H9 (cell line): ENCODE results near the gene MPC1L. TPM values are rescaled to one million over a fixed set of nuclear protein-coding genes. Genes with fewer than 3 reads are reported as not detected.

Experiments used
- DNase-seq: peaks from one replicate; pipeline ENCODE4 v3.0.0-alpha.2; 2017
- H2AFZ ChIP-seq: one replicate; pipeline ENCODE4 v1.6.1; 2013; ENCODE audit warnings: mild to moderate bottlenecking, low read length, control low read depth, moderate library complexity
- H2AK5ac ChIP-seq: 2 replicates; pipeline ENCODE4 v1.6.1; 2013; ENCODE audit warnings: low read length, control low read depth, mixed read lengths; ENCODE audit not compliant: insufficient read length
- H2BK120ac ChIP-seq: one replicate; pipeline ENCODE4 v1.6.1; 2013; ENCODE audit warnings: low read depth, mild to moderate bottlenecking, low read length, control low read depth, inconsistent platforms; ENCODE audit not compliant: poor library complexity, severe bottlenecking
- H2BK12ac ChIP-seq: 2 replicates; pipeline ENCODE4 v1.6.1; 2013; ENCODE audit warnings: low read length, control low read depth, mixed read lengths, low read depth; ENCODE audit not compliant: insufficient read length
- H2BK15ac ChIP-seq: 2 replicates; pipeline ENCODE4 v1.6.1; 2013; ENCODE audit warnings: low read depth, low read length, control low read depth
- H2BK20ac ChIP-seq: one replicate; pipeline ENCODE4 v1.6.1; 2013; ENCODE audit warnings: low read depth, mild to moderate bottlenecking, low read length, control low read depth, inconsistent platforms; ENCODE audit not compliant: poor library complexity, severe bottlenecking
- H2BK5ac ChIP-seq: 2 replicates; pipeline ENCODE4 v1.6.1; 2013; ENCODE audit warnings: low read length, control low read depth, mixed read lengths; ENCODE audit not compliant: insufficient read length
- H3K14ac ChIP-seq: 2 replicates; pipeline ENCODE4 v1.6.1; 2013; ENCODE audit warnings: low read length, control low read depth; ENCODE audit not compliant: insufficient read depth
- H3K18ac ChIP-seq: 2 replicates; pipeline ENCODE4 v1.6.1; 2013; ENCODE audit warnings: low read depth, mild to moderate bottlenecking, mixed read lengths, low read length, control low read depth; ENCODE audit not compliant: insufficient read length
- H3K23ac ChIP-seq: 2 replicates; pipeline ENCODE4 v1.6.1; 2013; ENCODE audit warnings: low read length, control low read depth, mixed read lengths, low read depth; ENCODE audit not compliant: insufficient read length
- H3K23me2 ChIP-seq: 2 replicates; pipeline ENCODE4 v1.6.1; 2013; ENCODE audit warnings: low read depth, mild to moderate bottlenecking, mixed read lengths, low read length, control low read depth; ENCODE audit not compliant: insufficient read length, poor library complexity, severe bottlenecking
- H3K27ac ChIP-seq: 2 replicates; pipeline ENCODE4 v1.5.1; 2013; ENCODE audit warnings: low read length, control low read depth, mixed read lengths, low read depth; ENCODE audit not compliant: insufficient read length
- H3K27me3 ChIP-seq: 2 replicates; pipeline ENCODE4 v1.6.1; 2013; ENCODE audit warnings: low read length, control low read depth, inconsistent platforms; ENCODE audit not compliant: insufficient read depth
- H3K4ac ChIP-seq: 2 replicates; pipeline ENCODE4 v1.6.1; 2013; ENCODE audit warnings: low read depth, mild to moderate bottlenecking, control low read depth, inconsistent platforms, low read length, moderate library complexity
- H3K4me1 ChIP-seq: 2 replicates; pipeline ENCODE4 v1.6.1; 2013; ENCODE audit warnings: low read length, control low read depth, inconsistent platforms; ENCODE audit not compliant: insufficient read depth
- H3K4me2 ChIP-seq: 2 replicates; pipeline ENCODE4 v1.6.1; 2013; ENCODE audit warnings: low read length, control low read depth, mixed read lengths; ENCODE audit not compliant: insufficient read length, insufficient read depth
- H3K56ac ChIP-seq: 2 replicates; pipeline ENCODE4 v1.6.1; 2013; ENCODE audit warnings: low read depth, mild to moderate bottlenecking, mixed read lengths, low read length, control low read depth; ENCODE audit not compliant: insufficient read length
- H3K79me1 ChIP-seq: 2 replicates; pipeline ENCODE4 v1.6.1; 2013; ENCODE audit warnings: low read depth, mild to moderate bottlenecking, moderate library complexity, low read length, control low read depth, inconsistent platforms; ENCODE audit not compliant: insufficient read depth, poor library complexity, severe bottlenecking
- H3K79me2 ChIP-seq: 2 replicates; pipeline ENCODE4 v1.6.1; 2013; ENCODE audit warnings: low read length, control low read depth, inconsistent platforms; ENCODE audit not compliant: insufficient read depth
- H3K9ac ChIP-seq: 2 replicates; pipeline ENCODE4 v1.6.1; 2013; ENCODE audit warnings: low read length, control low read depth, mixed read lengths; ENCODE audit not compliant: insufficient read length; ENCODE audit errors: extremely low read depth
- H3K9me3 ChIP-seq: one replicate; pipeline ENCODE4 v1.6.1; 2013; ENCODE audit warnings: low read depth, low read length, inconsistent platforms; ENCODE audit not compliant: control insufficient read depth
- H3T11ph ChIP-seq: one replicate; pipeline ENCODE4 v1.6.1; 2013; ENCODE audit warnings: mild to moderate bottlenecking, low read length, control low read depth, inconsistent platforms
- H4K20me1 ChIP-seq: one replicate; pipeline ENCODE4 v1.6.1; 2013; ENCODE audit not compliant: control insufficient read depth, insufficient read length, insufficient read depth
- H4K5ac ChIP-seq: 2 replicates; pipeline ENCODE4 v1.6.1; 2013; ENCODE audit warnings: low read depth, mild to moderate bottlenecking, mixed read lengths, low read length, control low read depth; ENCODE audit not compliant: insufficient read length
- H4K8ac ChIP-seq: replicated peaks from 2 replicates; pipeline ENCODE4 v1.6.1; 2013; ENCODE audit warnings: low read length, control low read depth, mixed read lengths, low read depth; ENCODE audit not compliant: insufficient read length
- H4K91ac ChIP-seq: 2 replicates; pipeline ENCODE4 v1.6.1; 2013; ENCODE audit warnings: low read depth, mild to moderate bottlenecking, moderate library complexity, mixed read lengths, low read length, control low read depth; ENCODE audit not compliant: insufficient read length
- H3K27ac Mint-ChIP-seq, 3 experiments: 2 replicates in 2 of 3; 3 replicates in 1 of 3; pipeline ENCODE4 v1.8.0; 2020 to 2021; ENCODE audit warnings: mixed read lengths in 3 of 3, mild to moderate bottlenecking in 1 of 3, moderate library complexity in 1 of 3
- H3K27me3 Mint-ChIP-seq: 2 replicates; pipeline ENCODE4 v1.8.0; 2021; ENCODE audit warnings: low read depth, mild to moderate bottlenecking, moderate library complexity, mixed read lengths
- H3K36me3 Mint-ChIP-seq, 3 experiments: 2 replicates in 2 of 3; 3 replicates in 1 of 3; pipeline ENCODE4 v1.8.0; 2020 to 2021; ENCODE audit warnings: low read depth in 3 of 3, mixed read lengths in 3 of 3; ENCODE audit not compliant: insufficient read depth in 1 of 3
- H3K4me1 Mint-ChIP-seq, 2 experiments: 2 replicates each; pipeline ENCODE4 v1.8.0; 2020; ENCODE audit warnings: mixed read lengths in 2 of 2
- H3K4me3 Mint-ChIP-seq, 2 experiments: 2 replicates in 1 of 2; 3 replicates in 1 of 2; pipeline ENCODE4 v1.8.0; 2020 to 2021; ENCODE audit warnings: mild to moderate bottlenecking in 2 of 2, mixed read lengths in 2 of 2, moderate library complexity in 1 of 2
- H3K9me3 Mint-ChIP-seq, 2 experiments: 2 replicates in 1 of 2; 3 replicates in 1 of 2; pipeline ENCODE4 v1.8.0; 2020; ENCODE audit warnings: mild to moderate bottlenecking in 2 of 2, mixed read lengths in 2 of 2, moderate library complexity in 1 of 2
- CTCF ChIP-seq: fragments of 200-600 bp; sonication (generic); conservative IDR thresholded peaks from 3 replicates; pipeline ENCODE4 v1.8.0; 2021; ENCODE audit warnings: antibody characterized with exemption, mild to moderate bottlenecking
- WGBS: extraction: QIAGEN DNeasy Blood & Tissue Kit; methylation state at CpG from one replicate; pipeline ENCODE4 v1.1.7; 2013; ENCODE audit warnings: missing lambda C conversion rate, low lambda C conversion rate, mixed read lengths; ENCODE audit not compliant: insufficient read length; ENCODE audit errors: extremely low coverage; 5-methylcytosine and 5-hydroxymethylcytosine counted together
- total RNA-seq: library from RNA; stranded (reverse); gene quantifications from 2 replicates; pipeline ENCODE4 v1.2.1, GENCODE V29; 2021

The MPC1L gene
- total RNA-seq, 1 experiment from 2014 or later: not detected

DNA sequence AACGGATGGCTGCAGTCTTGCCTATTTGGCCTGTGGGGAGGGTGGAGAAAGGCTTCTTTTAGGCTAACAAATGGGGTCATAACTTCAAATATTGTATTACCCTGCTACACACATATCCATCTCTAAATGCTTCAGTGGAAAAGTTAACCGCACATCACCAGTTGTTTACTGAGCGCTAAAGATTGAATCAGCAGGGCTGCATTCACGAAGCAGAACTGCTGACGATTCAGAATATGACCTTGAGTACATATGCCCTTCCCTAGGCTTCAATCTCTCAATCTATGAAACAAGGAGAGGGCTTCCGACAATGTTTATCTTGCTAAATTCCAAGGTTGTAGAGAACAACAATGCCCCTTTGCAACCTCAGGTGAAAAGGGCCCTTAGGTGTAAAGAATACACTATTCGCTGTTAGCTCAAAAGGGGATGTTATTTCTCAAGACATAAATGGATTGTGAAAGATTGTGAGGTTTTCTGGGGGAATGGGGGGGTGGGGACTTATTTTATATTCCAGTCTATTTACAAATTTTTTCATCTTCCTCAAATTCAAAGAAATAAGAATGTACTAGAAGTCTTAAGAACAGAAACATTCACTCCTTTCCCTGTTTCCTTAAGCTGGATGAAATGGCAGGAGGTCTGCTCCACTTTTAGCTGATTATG, 45.1 kb upstream of the MPC1L start:
- Mint-ChIP-seq H3K27me3 (peaks cover 2% of the 10 kb centered on the region; the same call in 1 of the 2 replicates), H3K4me3 (no peak overlapping the region), H3K9me3 (peaks cover 62 to 64% of the 10 kb centered on the region in 2 experiments), H3K36me3 (peaks cover 0 to 5% (median 4%) of the 10 kb centered on the region in 3 experiments; a peak in 4 of 7 replicates), H3K4me1 (peaks cover 7 to 10% of the 10 kb centered on the region in 2 experiments; a peak in 3 of 4 replicates), H3K27ac (no peak overlapping the region)
- no peak overlapping the region for H3K9ac ChIP-seq
- H3K18ac ChIP-seq: no peak overlapping the region
- H4K20me1 ChIP-seq: no peaks in the 10 kb centered on the region
- H4K91ac ChIP-seq: no peak overlapping the region
- H3T11ph ChIP-seq: no peak overlapping the region
- H2BK5ac ChIP-seq: no peak overlapping the region
- H2BK12ac ChIP-seq: no peak overlapping the region
- H3K4me2 ChIP-seq: no peak overlapping the region
- no peak overlapping the region for H2AK5ac ChIP-seq
- H4K8ac ChIP-seq: no peak overlapping the region
- H3K4me1 ChIP-seq: no peaks in the 10 kb centered on the region
- no peak overlapping the region for H3K23ac ChIP-seq
- peaks cover under 1% of the 10 kb centered on the region for H3K79me1 ChIP-seq
- H3K4ac ChIP-seq: no peak overlapping the region
- no peak overlapping the region for H3K14ac ChIP-seq
- H2BK15ac ChIP-seq: no peak overlapping the region
- no peaks in the 10 kb centered on the region for H3K27me3 ChIP-seq
- peaks cover 4% of the 10 kb centered on the region for H3K23me2 ChIP-seq
- peaks cover 3% of the 10 kb centered on the region; the same call in 1 of the 2 replicates for H3K79me2 ChIP-seq
- no peak overlapping the region for H4K5ac ChIP-seq
- H2BK120ac ChIP-seq: no peak overlapping the region
- DNase-seq: no peak
- no peak overlapping the region for H2AFZ ChIP-seq
- no peaks in the 10 kb centered on the region for H3K9me3 ChIP-seq
- no peak overlapping the region for H3K27ac ChIP-seq
- no peak overlapping the region for H3K56ac ChIP-seq
- no CpG with 5 or more reads among the region's 7 CpGs for WGBS
- no peak overlapping the region for H2BK20ac ChIP-seq
- TF ChIP-seq CTCF: no peak
